ENCODE data around the gene PRMT2.

PRMT2 gene

GRCh38 chr21:46635324-46636180, at the start of gene PRMT2:
PRMT2 (plus strand) TSS chr21:46635674; CDS start chr21:46636952, 1,278 bp downstream.
- peak; percentile 93 to 94 for DNase-seq (ENCODE audit: low read depth in 2 of 2)

- DNase-seq (ENCODE audit: low read depth in 2 of 2) = no peak
Measured at GRCh38 chr21:46594276-46594675, 41.2 kb upstream of the PRMT2 start.

DNA sequence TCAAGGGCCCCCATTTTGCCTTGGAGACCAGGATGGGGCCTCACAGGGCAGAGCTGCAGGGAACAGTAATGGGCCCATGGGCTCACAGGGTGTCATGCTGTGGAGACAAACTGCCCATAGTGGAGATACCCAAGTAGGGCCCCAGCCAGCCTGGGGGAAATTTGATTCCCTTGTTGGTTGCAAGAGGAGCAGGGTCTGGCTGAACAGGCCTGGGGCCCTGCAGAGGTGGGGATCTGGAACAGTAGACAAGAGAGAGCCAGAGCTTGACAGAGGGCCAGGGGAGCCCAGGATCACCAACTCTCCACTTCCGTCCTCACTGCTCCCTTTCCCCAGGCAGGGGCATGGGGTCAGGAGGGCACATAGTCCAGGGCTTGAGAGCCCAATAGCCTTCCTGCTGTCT, 39.3 kb upstream of the PRMT2 start:
- DNase-seq (ENCODE audit: low read depth in 2 of 2) = no peak

- DNase-seq (ENCODE audit: low read depth in 2 of 2) = no peak
Measured at GRCh38 chr21:46597031-46597430, 38.4 kb upstream of the PRMT2 start.

DNA sequence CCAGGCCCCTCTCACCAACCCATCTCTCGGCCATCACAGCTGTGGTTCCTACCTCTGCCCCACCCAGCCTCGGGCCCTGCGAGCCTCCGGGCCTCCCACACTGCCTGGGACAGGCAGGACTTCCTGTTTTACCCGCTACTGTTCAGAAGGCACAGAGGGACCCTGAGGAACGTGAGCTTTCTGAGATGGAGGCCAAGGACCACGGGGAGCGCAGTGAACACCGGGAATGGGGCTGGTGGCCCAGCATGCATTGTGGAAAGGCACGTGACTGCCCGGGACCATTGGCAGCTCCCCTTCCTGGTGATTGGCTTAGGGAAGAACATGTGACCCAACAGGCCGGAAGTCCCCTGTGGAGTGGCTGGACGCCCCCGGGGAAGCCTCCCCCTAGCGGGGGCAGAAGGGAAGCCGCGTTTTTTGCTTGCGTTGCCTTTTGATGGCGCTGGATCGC, 37.6 kb upstream of the PRMT2 start:
- DNase-seq (ENCODE audit: low read depth in 2 of 2) = no peak

DNA sequence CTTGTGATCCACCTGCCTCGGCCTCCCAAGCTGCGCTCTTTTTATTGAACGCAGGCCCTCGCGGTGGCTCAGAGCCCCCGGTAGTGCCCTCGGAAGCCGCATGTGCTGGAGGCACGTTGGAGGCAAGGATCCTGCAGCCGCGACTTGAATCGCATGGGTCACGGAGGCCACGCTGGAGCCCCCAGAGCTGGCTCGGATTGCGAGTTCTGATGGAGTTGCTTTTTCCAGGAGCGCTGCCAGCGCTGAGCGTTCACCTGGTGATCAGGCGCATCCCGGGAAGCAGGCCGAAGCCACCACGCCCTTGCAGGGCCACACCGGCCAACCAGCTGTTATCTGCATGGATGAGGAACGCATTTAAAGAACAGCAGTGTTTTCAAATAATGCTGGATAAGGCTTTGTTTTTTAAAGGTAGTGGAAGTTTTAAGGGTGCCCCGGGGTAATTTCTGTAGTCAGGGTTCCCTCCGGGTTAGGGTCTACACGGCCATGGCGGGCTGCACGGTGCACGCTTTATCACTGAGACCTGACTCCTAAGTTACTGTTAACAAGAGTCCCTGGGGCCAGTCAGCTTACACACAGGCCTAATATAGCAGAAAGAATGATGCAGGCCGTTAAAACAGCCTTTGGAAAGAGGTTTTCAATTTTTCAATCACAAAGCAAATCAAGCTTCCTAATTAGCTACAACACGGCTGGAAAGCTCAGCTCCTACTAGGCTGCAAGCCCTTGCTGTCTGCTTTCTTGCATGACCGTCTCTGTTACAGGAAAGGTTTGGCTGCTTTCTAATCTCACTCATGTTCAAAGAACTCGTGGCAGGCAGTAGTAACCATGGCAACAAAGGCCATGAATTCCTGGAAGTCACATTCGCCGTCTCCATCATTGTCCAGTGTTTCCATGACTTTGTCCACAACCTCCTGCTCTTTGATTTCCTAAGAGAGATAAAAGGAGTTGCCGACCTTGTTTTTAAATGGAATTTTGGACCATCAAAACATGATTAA, 36.6 kb upstream of the PRMT2 start:
- DNase-seq (ENCODE audit: low read depth in 2 of 2) = no peak

- DNase-seq (ENCODE audit: low read depth in 2 of 2) = no peak
Measured at GRCh38 chr21:46600305-46600704, 35.2 kb upstream of the PRMT2 start.

DNA sequence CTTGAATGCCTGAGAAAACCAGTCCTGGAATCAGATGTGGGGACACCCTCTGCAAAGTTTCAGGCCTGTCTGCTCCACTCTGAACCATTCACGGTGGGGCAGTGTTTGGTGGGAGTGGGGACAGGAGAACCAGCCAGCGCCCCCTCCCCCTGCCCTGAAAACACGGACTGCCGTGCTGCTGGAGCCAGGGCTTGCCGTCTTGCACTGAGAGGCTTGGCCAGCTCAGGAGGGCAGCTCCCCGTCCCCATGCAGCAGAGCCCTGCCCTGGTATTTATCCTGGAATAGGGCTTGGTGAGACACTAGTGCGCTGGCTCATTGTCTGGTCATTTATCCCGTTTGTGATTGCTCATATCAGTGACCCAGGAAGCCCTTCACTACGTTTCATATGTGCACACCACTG, 34.5 kb upstream of the PRMT2 start:
- DNase-seq (ENCODE audit: low read depth in 2 of 2) = no peak

GRCh38 chr21:46603228-46603627, 32.2 kb upstream of the PRMT2 start:
- DNase-seq (ENCODE audit: low read depth in 2 of 2) = no peak

DNA sequence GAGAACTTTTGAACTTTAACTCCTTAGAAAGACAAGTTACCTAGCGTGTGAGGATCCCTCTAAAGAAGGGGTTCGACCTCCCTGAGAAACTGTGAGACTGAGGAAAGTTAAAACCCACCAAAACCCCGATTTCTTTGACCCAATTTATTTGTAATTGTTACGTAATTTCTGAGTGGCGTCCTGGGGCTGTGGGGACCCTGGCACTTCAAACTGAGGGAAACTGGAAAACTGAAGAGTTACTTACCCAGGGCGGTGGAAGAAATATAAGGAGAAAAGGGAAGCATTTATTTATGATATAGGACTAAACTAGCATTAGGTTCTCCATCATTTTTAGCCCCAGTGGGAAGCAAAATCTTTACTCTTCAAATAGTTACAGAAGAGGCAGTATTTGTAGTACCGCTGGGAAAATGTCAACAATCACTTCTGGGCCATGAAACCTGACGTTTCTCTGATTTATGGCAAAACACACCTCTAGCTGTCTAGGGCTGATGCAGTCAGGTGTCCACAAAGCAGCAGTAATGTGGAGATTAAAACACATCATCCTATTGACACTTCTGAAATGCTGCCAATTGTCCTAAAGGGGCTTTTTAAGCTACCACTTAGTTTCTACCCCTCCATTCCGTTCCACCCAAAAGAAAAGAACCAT, 31.0 kb upstream of the PRMT2 start:
- DNase-seq (ENCODE audit: low read depth in 2 of 2) = no peak

- DNase-seq (ENCODE audit: low read depth in 2 of 2) = no peak
Measured at GRCh38 chr21:46604975-46605766, 30.3 kb upstream of the PRMT2 start, which contains the start of gene S100B. S100B (minus strand) TSS chr21:46605082; CDS start chr21:46602415, 2,667 bp downstream.

DNA sequence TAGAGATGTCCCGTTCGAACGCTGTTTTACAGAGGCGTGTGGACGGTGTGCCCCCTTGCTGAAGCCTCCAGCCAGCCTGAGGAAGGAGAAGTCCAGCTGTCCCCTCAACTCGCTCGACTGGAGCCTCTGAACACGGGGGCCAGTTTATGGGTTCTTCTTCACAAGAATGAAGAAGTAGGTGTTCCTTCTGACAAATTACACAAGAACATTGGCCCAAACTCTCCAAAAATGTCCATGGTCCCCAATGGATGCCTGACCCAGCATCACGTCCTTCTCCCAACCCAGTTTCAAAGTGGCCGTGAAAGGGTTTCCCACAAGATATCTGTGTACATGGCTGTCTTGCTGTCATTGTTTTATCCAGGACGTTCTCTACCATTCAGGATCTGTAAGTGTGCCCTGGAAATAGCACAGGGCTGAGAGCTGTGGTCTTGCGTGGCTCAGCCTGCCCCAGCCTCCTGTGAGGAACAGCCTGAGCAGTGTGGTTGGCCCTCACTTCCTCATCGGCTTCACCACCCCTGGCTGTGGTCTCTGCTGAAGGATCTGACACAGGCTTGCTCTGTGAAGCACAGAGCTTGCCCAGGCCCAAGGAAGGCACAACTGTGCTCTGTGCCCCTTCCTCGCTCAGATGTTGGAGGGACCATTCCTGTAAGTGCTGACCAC, 29.6 kb upstream of the PRMT2 start:
- DNase-seq (ENCODE audit: low read depth in 2 of 2) = peak in 1 of 2 donors; percentile 16

- DNase-seq (ENCODE audit: low read depth in 2 of 2) = no peak
Measured at GRCh38 chr21:46606427-46606813, 29.1 kb upstream of the PRMT2 start.

DNA sequence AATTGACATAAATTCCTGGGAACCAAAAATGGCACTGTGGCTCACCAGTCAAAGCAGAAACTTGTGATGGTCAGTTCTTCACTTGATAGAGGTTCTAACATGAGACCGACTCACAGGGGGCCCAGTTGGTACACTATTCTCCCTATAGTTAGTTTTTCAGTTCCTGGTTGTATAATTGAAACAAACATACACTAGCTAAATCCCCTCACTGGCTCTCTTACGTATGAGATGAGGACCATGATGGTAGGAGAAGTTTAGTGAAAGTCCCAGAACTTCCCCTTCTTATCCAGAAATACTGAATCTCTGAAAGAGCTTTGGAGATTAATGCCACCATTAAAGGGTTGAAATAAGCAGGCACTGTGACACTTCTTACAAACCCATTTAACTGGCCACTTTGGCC, 27.8 kb upstream of the PRMT2 start:
- DNase-seq (ENCODE audit: low read depth in 2 of 2) = no peak

DNA sequence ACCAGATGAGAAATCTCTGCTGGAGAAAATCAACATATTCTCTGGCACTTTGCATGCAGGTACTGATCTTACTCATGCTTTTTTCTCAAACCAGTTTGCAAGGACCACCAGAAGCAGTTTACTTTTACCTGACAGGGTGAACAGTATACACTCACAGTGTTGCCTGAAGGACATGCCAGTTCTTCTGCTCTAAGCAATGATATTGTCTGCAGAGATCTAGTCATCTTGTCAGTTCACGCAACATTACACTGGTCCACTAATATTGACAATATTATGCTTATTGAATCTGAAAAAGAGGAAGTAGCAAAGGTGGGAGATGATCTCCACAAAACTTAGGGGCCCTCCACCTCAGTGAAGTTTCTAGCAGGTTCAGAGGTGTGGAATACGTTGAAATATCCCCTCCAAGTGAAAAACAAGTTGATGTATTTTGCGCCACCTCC, 26.8 kb upstream of the PRMT2 start:
- DNase-seq (ENCODE audit: low read depth in 2 of 2) = no peak

DNA sequence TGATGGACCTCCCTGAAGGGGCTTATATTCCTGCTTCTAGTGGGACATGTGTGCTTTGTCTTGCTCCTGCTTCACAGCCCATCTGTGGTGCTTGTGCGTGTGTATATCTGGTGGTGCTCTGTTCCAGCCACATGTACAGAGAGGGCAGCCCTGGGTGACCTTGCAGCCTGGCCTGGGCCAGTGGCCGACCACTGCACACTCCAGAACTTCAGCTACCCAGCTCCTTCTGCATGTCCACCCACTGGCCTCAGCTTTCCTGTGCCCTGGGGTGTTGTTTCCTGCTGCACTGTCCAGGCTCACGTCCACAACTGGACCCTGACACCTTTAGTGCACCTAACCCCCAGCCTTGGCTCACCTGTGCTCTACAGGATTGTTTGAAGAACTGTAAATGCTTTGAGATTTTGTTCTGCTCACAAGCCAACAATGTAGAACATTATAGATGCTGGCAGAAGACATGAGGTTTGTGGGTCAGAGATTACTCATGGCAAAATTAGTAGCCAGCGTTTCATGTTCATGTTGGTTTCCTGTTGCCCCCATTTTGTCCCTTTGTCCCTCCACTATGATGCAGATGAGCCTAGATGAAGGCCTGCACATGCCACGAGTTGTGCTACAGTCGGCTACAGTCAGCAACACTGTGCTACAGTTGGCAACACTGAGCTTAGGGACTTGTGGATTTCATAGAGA, 25.3 kb upstream of the PRMT2 start:
- no peak for DNase-seq (ENCODE audit: low read depth in 2 of 2)

- DNase-seq (ENCODE audit: low read depth in 2 of 2) = no peak
Measured at GRCh38 chr21:46613391-46613790, 22.1 kb upstream of the PRMT2 start.

DNA sequence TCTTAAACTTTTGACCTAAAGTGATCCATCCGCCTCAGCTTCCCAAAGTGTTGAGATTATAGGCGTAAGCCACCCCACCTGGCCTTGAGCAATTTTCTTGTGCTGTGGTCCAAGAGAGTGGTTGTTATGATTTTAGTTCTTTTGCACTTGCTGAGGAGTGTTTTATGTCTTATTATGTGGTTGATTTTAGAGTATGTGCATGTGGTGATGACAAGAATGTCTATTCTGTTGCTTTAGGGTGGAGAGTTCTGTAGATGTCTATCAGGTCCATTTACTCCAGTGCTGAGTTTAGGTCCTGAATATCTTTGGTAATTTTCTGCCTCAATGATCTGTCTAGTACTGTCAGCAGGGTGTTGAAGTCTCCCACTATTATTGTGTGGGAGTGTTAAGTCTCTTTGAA, 19.4 kb upstream of the PRMT2 start:
- DNase-seq (ENCODE audit: low read depth in 2 of 2) = no peak

- no peak for DNase-seq (ENCODE audit: low read depth in 2 of 2)
Measured at GRCh38 chr21:46616656-46617055, 18.8 kb upstream of the PRMT2 start.
